SU-DHL-6 (cell line): ENCODE results near the gene CEACAM16.

Experiments used
- H2AFZ ChIP-seq: fragments of 200-600 bp; sonication (generic); 2 replicates; pipeline ENCODE4 v1.6.1; 2014; ENCODE audit warnings: low read depth, mild to moderate bottlenecking, moderate library complexity, mixed read lengths, antibody characterized with exemption, low read length; ENCODE audit not compliant: severe bottlenecking
- H3F3A ChIP-seq: fragments of 200-600 bp; shearing (Covaris generic); 2 replicates; pipeline ENCODE4 v1.6.0; 2016; ENCODE audit warnings: antibody characterized with exemption, mild to moderate bottlenecking; ENCODE audit not compliant: insufficient read depth
- H3K27ac ChIP-seq: fragments of 200-600 bp; sonication (generic); 2 replicates; pipeline ENCODE4 v1.5.1; 2016; ENCODE audit warnings: low read depth, mild to moderate bottlenecking, low read length, moderate library complexity, mixed read lengths
- H3K27me3 ChIP-seq: fragments of 200-600 bp; sonication (generic), shearing (Covaris generic); 2 replicates; pipeline ENCODE4 v1.6.0; 2014; ENCODE audit warnings: mild to moderate bottlenecking, low read length
- H3K36me3 ChIP-seq: fragments of 200-600 bp; sonication (generic); 2 replicates; pipeline ENCODE4 v1.6.1; 2014; ENCODE audit warnings: mild to moderate bottlenecking, low read length, mixed read lengths
- H3K4me2 ChIP-seq: fragments of 300-600, 200-600 bp; shearing (Covaris generic), sonication (generic); 2 replicates; pipeline ENCODE4 v1.6.0; 2014; ENCODE audit warnings: low read length, low read depth, mild to moderate bottlenecking; ENCODE audit not compliant: poor library complexity, severe bottlenecking
- H3K4me3 ChIP-seq: fragments of 200-600 bp; sonication (generic); 2 replicates; pipeline ENCODE4 v1.5.1; 2014; ENCODE audit warnings: antibody characterized with exemption, low read length, mild to moderate bottlenecking, mixed read lengths; ENCODE audit not compliant: insufficient read depth, poor library complexity, severe bottlenecking
- H3K79me2 ChIP-seq: fragments of 200-600 bp; sonication (generic); 2 replicates; pipeline ENCODE4 v1.6.1; 2014; ENCODE audit warnings: mild to moderate bottlenecking, low read length, moderate library complexity; ENCODE audit not compliant: insufficient read depth
- H3K9ac ChIP-seq: fragments of 200-600 bp; sonication (generic); 2 replicates; pipeline ENCODE4 v1.7.0; 2014; ENCODE audit warnings: mild to moderate bottlenecking, low read length
- H3K9me2 ChIP-seq: fragments of 200-600 bp; sonication (generic); replicated peaks from 2 replicates; pipeline ENCODE4 v1.6.1; 2014; ENCODE audit warnings: low read length; ENCODE audit not compliant: insufficient read depth
- H3K9me3 ChIP-seq: fragments of 200-600 bp; sonication (generic); 2 replicates; pipeline ENCODE4 v1.6.1; 2014; ENCODE audit warnings: low read length, mixed read lengths; ENCODE audit not compliant: insufficient read depth
- H4K20me1 ChIP-seq: fragments of 200-600 bp; sonication (generic); 2 replicates; pipeline ENCODE4 v1.6.1; 2014; ENCODE audit warnings: low read depth, mild to moderate bottlenecking, antibody characterized with exemption, low read length, moderate library complexity, mixed read lengths
- EZH2phosphoT487 ChIP-seq: fragments of 200-600 bp; sonication (generic), shearing (Covaris generic); conservative IDR thresholded peaks from 2 replicates; pipeline ENCODE4 v1.6.1; 2018; ENCODE audit warnings: mild to moderate bottlenecking, antibody characterized with exemption, low read length, moderate library complexity, mixed read lengths
- TF ChIP-seq, protein P1 (sequence below): fragments of 200-600 bp; sonication (generic); IDR thresholded peaks from one replicate; pipeline ENCODE4 v1.5.1; 2017; ENCODE audit warnings: antibody characterized with exemption, mild to moderate bottlenecking, low read length, moderate library complexity; ENCODE audit not compliant: insufficient read depth, poor library complexity, severe bottlenecking

CEACAM16 gene

DNA sequence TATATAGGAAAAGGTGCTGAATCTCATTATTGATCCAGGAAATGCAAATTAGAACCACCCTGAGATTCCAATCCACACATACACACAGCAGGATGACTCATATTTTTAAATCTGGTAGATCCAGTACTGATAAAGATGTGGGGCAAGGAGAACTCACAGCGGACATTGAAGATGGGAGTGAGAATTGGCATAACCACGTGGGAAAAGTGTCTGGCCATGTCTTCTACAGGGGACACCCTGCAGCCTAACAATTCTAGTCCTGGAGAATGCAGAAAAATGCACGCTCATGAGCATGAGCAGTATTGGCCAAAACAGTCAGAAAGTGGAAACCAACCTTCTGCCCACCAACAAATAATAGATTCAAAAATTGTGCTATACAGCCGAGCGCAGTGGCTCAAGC, 36.1 kb downstream of the CEACAM16 start:
- H2AFZ ChIP-seq, result no peak overlapping the region
- no peaks in the 10 kb centered on the region for H3K36me3 ChIP-seq
- H3K4me3 ChIP-seq, result no peak overlapping the region
- no peaks in the 10 kb centered on the region for H3K79me2 ChIP-seq
- H3K9me2 ChIP-seq, result no peaks in the 10 kb centered on the region
- no peak for TF ChIP-seq EZH2phosphoT487
- TF ChIP-seq, protein P1, sequence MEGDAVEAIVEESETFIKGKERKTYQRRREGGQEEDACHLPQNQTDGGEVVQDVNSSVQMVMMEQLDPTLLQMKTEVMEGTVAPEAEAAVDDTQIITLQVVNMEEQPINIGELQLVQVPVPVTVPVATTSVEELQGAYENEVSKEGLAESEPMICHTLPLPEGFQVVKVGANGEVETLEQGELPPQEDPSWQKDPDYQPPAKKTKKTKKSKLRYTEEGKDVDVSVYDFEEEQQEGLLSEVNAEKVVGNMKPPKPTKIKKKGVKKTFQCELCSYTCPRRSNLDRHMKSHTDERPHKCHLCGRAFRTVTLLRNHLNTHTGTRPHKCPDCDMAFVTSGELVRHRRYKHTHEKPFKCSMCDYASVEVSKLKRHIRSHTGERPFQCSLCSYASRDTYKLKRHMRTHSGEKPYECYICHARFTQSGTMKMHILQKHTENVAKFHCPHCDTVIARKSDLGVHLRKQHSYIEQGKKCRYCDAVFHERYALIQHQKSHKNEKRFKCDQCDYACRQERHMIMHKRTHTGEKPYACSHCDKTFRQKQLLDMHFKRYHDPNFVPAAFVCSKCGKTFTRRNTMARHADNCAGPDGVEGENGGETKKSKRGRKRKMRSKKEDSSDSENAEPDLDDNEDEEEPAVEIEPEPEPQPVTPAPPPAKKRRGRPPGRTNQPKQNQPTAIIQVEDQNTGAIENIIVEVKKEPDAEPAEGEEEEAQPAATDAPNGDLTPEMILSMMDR, result no peak
- H3F3A ChIP-seq, result no peaks in the 10 kb centered on the region
- H3K27me3 ChIP-seq, result no peaks in the 10 kb centered on the region
- no peaks in the 10 kb centered on the region for H4K20me1 ChIP-seq
- no peak overlapping the region for H3K9ac ChIP-seq
- H3K9me3 ChIP-seq, result no peaks in the 10 kb centered on the region
- H3K4me2 ChIP-seq, result no peak overlapping the region
- H3K27ac ChIP-seq, result no peak overlapping the region

DNA sequence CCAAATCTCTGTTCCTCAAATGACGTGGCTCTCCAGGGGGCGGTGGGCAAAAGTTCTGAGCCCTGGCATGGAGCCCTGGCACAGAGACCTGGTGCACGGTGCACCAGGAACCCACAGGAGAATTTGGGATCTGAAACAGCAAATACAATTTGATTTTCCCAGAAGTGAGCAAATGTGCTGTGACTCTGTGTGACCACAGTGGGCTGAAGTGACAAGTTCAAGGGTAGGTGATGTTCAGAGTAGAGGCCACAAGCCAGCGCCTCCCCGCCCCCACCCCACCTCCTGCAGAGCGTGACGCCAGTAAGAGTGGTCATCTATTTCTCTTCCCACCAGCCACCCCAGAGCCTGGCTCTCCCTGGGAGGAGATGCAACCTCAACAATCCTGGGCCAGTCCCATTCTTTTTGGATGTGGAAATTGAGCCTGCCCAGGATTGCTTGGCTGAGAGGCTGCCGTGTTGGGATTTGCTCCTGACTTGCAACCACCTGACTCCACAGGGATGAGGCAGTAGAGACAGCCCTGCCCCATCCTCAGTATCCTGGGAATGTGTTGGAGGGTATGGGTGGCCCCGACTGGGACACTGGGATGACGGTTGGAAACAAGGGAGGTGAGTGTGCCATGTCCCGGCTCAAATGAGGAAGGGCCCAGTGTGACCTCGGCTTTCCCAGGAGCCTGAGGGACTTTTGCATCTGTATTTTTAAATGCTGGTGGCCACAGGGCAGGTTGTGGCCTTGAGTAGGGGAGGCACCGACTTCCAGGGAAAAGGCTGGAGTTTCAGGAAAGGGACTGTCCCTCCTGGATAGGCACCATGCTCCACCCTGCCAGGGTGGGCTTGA, 38.5 kb downstream of the CEACAM16 start:
- Histone ChIP-seq H4K20me1 (no peaks in the 10 kb centered on the region), H3K4me2 (no peak overlapping the region), H2AFZ (no peak overlapping the region), H3K27me3 (no peaks in the 10 kb centered on the region), H3K79me2 (no peaks in the 10 kb centered on the region), H3K9me3 (no peaks in the 10 kb centered on the region), H3K36me3 (no peaks in the 10 kb centered on the region), H3K27ac (no peak overlapping the region), H3K9me2 (no peaks in the 10 kb centered on the region), H3K4me3 (no peak overlapping the region), H3F3A (no peaks in the 10 kb centered on the region), H3K9ac (no peak overlapping the region)
- no peak for TF ChIP-seq EZH2phosphoT487
- TF ChIP-seq, protein P1, result no peak

DNA sequence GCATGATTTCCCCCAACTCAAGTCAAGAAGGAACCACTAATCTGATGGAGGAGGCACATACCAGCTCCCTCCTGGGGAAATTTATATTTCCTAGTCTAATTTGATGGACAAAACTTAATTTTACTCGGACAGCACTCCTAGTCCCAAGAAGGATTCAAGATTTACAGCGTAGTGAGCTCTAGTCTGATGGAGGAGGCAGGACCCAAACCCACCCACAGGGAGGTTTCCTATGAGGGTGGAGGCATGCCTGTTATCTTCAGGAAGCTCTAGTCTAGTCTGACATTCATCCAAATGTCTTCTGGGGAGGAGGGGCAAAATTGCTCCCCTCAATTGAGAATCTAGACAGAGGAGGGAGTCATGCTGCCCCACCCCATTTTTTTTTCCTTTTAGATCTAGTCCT, 39.2 kb downstream of the CEACAM16 start:
- H2AFZ ChIP-seq, result no peak overlapping the region
- H4K20me1 ChIP-seq, result no peaks in the 10 kb centered on the region
- no peaks in the 10 kb centered on the region for H3K9me2 ChIP-seq
- H3K27me3 ChIP-seq, result no peaks in the 10 kb centered on the region
- no peak overlapping the region for H3K4me2 ChIP-seq
- no peaks in the 10 kb centered on the region for H3K36me3 ChIP-seq
- no peak overlapping the region for H3K27ac ChIP-seq
- H3K4me3 ChIP-seq, result no peak overlapping the region
- no peak overlapping the region for H3K9ac ChIP-seq
- H3K79me2 ChIP-seq, result no peaks in the 10 kb centered on the region
- H3F3A ChIP-seq, result no peaks in the 10 kb centered on the region
- no peaks in the 10 kb centered on the region for H3K9me3 ChIP-seq
- TF ChIP-seq EZH2phosphoT487, result no peak
- TF ChIP-seq, protein P1, result no peak
